Ovary (tissue), 3 donors: ENCODE results near the gene PCBP3.

ENCODE experiments used
- EP300 ChIP-seq: sonication (generic); formaldehyde crosslinking; IDR thresholded peaks from one replicate; pipeline ENCODE4 v1.6.1; 2017; ENCODE audit warnings: antibody characterized with exemption
- POLR2A ChIP-seq: fragments of 450-650 bp; IDR thresholded peaks from one replicate; pipeline ENCODE4 v1.6.1; 2017; ENCODE audit warnings: antibody characterized with exemption, mild to moderate bottlenecking, moderate library complexity
- TF ChIP-seq, protein P1 (sequence below), 3 donors: fragments of 450-650 bp in 2 of 3; fragments of 200-600 bp in 1 of 3; IDR thresholded peaks; one replicate each; pipeline versions ENCODE4 v1.5.1 to v1.8.0; 2016 to 2022; ENCODE audit warnings: antibody characterized with exemption in 3 of 3, mild to moderate bottlenecking in 1 of 3
- donor health status: DM: no; HTN: no; CAD: no.

DNA sequence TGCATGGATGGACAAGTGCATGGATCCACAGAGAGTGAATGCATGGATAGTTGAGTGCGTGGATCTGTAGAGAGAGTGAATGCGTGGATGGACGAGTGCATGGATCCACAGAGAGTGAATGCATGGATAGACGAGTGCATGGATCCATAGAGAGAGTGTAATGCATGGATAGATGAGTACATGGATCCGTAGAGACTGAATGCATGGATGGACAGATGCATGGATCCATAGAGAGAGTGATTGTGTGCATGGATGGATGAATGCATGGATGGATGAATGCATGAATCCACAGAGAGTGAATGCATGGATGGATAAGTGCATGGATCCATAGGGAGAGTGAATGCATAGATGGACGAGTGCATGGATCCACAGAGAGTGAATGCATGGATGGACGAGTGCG lies 153.8 kb downstream of the PCBP3 start:
- TF ChIP-seq POLR2A (no peak), EP300 (no peak)
- TF ChIP-seq, protein P1, sequence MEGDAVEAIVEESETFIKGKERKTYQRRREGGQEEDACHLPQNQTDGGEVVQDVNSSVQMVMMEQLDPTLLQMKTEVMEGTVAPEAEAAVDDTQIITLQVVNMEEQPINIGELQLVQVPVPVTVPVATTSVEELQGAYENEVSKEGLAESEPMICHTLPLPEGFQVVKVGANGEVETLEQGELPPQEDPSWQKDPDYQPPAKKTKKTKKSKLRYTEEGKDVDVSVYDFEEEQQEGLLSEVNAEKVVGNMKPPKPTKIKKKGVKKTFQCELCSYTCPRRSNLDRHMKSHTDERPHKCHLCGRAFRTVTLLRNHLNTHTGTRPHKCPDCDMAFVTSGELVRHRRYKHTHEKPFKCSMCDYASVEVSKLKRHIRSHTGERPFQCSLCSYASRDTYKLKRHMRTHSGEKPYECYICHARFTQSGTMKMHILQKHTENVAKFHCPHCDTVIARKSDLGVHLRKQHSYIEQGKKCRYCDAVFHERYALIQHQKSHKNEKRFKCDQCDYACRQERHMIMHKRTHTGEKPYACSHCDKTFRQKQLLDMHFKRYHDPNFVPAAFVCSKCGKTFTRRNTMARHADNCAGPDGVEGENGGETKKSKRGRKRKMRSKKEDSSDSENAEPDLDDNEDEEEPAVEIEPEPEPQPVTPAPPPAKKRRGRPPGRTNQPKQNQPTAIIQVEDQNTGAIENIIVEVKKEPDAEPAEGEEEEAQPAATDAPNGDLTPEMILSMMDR (IDR thresholded peaks at IDR 0.05): no peak
